OCI-M1 (cell line): ENCODE data around the gene STX2.
"Not testable (repeated sequence)": the region's sequence is repeated elsewhere in the genome, so short reads cannot be mapped to it uniquely, and the experiment has no call there.

ENCODE experiments used
- DNase-seq: peaks from one replicate; lab custom pipeline; 2025; lab: John Stamatoyannopoulos, UW

The STX2 gene

GRCh38 chr12:130799051-130799450, 40.0 kb downstream of the STX2 start:
- no peak for DNase-seq

GRCh38 chr12:130796985-130797686, 41.9 kb downstream of the STX2 start:
- DNase-seq = no peak

GRCh38 chr12:130795906-130796305, 43.1 kb downstream of the STX2 start:
- DNase-seq = no peak

- DNase-seq = no peak
These were observed 45.5 kb downstream of the STX2 start for GRCh38 chr12:130793554-130793849.

- DNase-seq = no peak
These were observed 46.1 kb downstream of the STX2 start for GRCh38 chr12:130792821-130793553.

GRCh38 chr12:130791629-130792028, 47.4 kb downstream of the STX2 start:
- DNase-seq = no peak

- no peak for DNase-seq
These were observed 50.5 kb downstream of the STX2 start for GRCh38 chr12:130788515-130788914.

- no peak for DNase-seq
These were observed 51.3 kb downstream of the STX2 start for GRCh38 chr12:130787445-130788410.

GRCh38 chr12:130787041-130787440, 52.0 kb downstream of the STX2 start:
- no peak for DNase-seq

GRCh38 chr12:130783110-130783715, 55.8 kb downstream of the STX2 start:
- DNase-seq = no peak

GRCh38 chr12:130782245-130782644, 56.8 kb downstream of the STX2 start:
- not testable (repeated sequence) for DNase-seq

GRCh38 chr12:130780880-130781575, 58.0 kb downstream of the STX2 start:
- no peak for DNase-seq

- no peak for DNase-seq
These were observed 58.7 kb downstream of the STX2 start for GRCh38 chr12:130780325-130780724.

GRCh38 chr12:130778776-130779175, 60.3 kb downstream of the STX2 start:
- no peak for DNase-seq

- no peak for DNase-seq
These were observed 62.2 kb downstream of the STX2 start for GRCh38 chr12:130776857-130777339.

GRCh38 chr12:130775953-130776856, 62.8 kb downstream of the STX2 start:
- peak; percentile 5 for DNase-seq

- no peak for DNase-seq
These were observed 68.5 kb downstream of the STX2 start for GRCh38 chr12:130770413-130771028.

GRCh38 chr12:130768120-130768519, 70.9 kb downstream of the STX2 start:
- no peak for DNase-seq

GRCh38 chr12:130766470-130766869, 72.6 kb downstream of the STX2 start:
- no peak for DNase-seq

- DNase-seq = no peak
These were observed 73.8 kb downstream of the STX2 start for GRCh38 chr12:130765186-130765659.
